GM18508 (cell line): ENCODE measurements around the gene GZMM.
A peak's percentile ranks its signal among the peaks of the same experiment; 100 is the strongest.

Experiments used
- ATAC-seq: cut with Tn5 transposase; IDR thresholded peaks from one replicate; pipeline ENCODE4 v1.9.1; 2021; ENCODE audit warnings: moderate number of reproducible peaks; ENCODE audit not compliant: insufficient read depth, unreplicated experiment

GZMM gene

GRCh38 chr19:558770-559439 is 15.1 kb downstream of the GZMM start:
- ATAC-seq: no peak

GRCh38 chr19:560121-560520 is 16.3 kb downstream of the GZMM start:
- ATAC-seq: no peak

GRCh38 chr19:566403-566802 is 22.6 kb downstream of the GZMM start:
- ATAC-seq: no peak

GRCh38 chr19:566844-567243 is 23.0 kb downstream of the GZMM start:
- no peak for ATAC-seq

- no peak for ATAC-seq
These were observed 23.5 kb downstream of the GZMM start for GRCh38 chr19:567296-567900.

- no peak for ATAC-seq
These were observed 26.4 kb downstream of the GZMM start for GRCh38 chr19:570251-570686.

GRCh38 chr19:570937-571565 is 27.2 kb downstream of the GZMM start:
- no peak for ATAC-seq

GRCh38 chr19:571566-571974 is 27.7 kb downstream of the GZMM start:
- ATAC-seq: no peak

- ATAC-seq: peak; percentile 64
These were observed 28.4 kb downstream of the GZMM start, which contains the start of gene BSG for GRCh38 chr19:572140-572742. Gene BSG (plus strand): TSS chr19:572596. CDS start chr19:572635, 39 bp downstream.

GRCh38 chr19:572743-573518 is 29.1 kb downstream of the GZMM start:
- peak; percentile 12 for ATAC-seq

- ATAC-seq: no peak
These were observed 29.6 kb downstream of the GZMM start for GRCh38 chr19:573519-573825.

GRCh38 chr19:574658-575526 is 31.0 kb downstream of the GZMM start:
- ATAC-seq: no peak

GRCh38 chr19:575527-576506 is 32.0 kb downstream of the GZMM start:
- no peak for ATAC-seq

GRCh38 chr19:576768-577438 is 33.0 kb downstream of the GZMM start:
- no peak for ATAC-seq

- no peak for ATAC-seq
These were observed 33.9 kb downstream of the GZMM start for GRCh38 chr19:577439-578392.

- ATAC-seq: no peak
These were observed 35.4 kb downstream of the GZMM start for GRCh38 chr19:579111-579841.
